Skeletal muscle tissue (tissue), 4 donors: Measurements from ENCODE around the gene CEMIP2. TPM values are rescaled to one million over a fixed set of nuclear protein-coding genes. Genes with fewer than 3 reads are reported as not detected.

Experiments used
- H3K27ac ChIP-seq: one replicate; pipeline ENCODE4 v1.7.0; 2013; ENCODE audit warnings: mild to moderate bottlenecking, low read depth, low read length, inconsistent platforms
- H3K27me3 ChIP-seq, 3 donors: one replicate each; pipeline ENCODE4 v1.7.0; 2013; ENCODE audit warnings: low read length in 3 of 3; ENCODE audit not compliant: control insufficient read depth in 3 of 3, insufficient read depth in 3 of 3
- H3K36me3 ChIP-seq, 3 donors: one replicate each; pipeline ENCODE4 v1.7.0; 2013; ENCODE audit warnings: low read length in 3 of 3; ENCODE audit not compliant: control insufficient read depth in 3 of 3, insufficient read depth in 3 of 3
- H3K4me1 ChIP-seq, 3 donors: one replicate each; pipeline ENCODE4 v1.7.0; 2013; ENCODE audit warnings: low read length in 3 of 3, mild to moderate bottlenecking in 3 of 3; ENCODE audit not compliant: control insufficient read depth in 3 of 3, insufficient read depth in 3 of 3
- H3K4me3 ChIP-seq, 3 donors: one replicate each; pipeline ENCODE4 v1.7.0; 2013; ENCODE audit warnings: low read length in 3 of 3
- H3K9ac ChIP-seq, 3 donors: one replicate each; pipeline ENCODE4 v1.7.0; 2013; ENCODE audit warnings: low read length in 3 of 3, mild to moderate bottlenecking in 3 of 3, moderate library complexity in 2 of 3, low read depth in 1 of 3
- H3K9me3 ChIP-seq, 3 donors: one replicate each; pipeline ENCODE4 v1.7.0; 2013; ENCODE audit warnings: low read length in 3 of 3; ENCODE audit not compliant: control insufficient read depth in 3 of 3
- total RNA-seq: library from RNA; depleted of rRNA; stranded (reverse); fragments of >200 nt; gene quantifications from one replicate; pipeline ENCODE4 v1.2.3, GENCODE V29; 2014
- donor health status: Osteomylitis.

The CEMIP2 gene
- total RNA-seq, 1 donor from 2014 or later: 39.7 TPM

DNA sequence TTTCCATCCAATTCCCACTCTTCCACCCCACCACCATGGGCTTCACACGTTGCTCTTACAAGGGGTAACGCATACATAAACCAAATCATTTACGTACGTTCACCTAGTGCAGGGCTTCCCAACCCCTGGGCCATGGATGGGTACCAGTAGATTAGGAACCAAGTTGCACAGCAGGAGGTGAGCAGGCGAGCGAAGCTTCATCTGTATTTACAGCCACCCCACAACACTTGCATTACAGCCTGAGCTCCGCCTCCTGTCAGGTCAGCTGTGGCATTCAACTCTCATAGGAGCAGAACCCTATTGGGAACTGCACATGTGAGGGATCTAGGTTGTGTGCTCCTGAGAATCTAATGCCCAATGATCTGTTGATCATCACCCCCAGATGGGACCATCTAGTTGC lies 82.3 kb downstream of the CEMIP2 start:
- Histone ChIP-seq H3K36me3 (peaks cover 3 to 19% (median 16%) of the 10 kb centered on the region in 3 donors), H3K27ac (no peak overlapping the region), H3K9me3 (no peaks in the 10 kb centered on the region), H3K4me1 (peaks cover 3 to 18% (median 3%) of the 10 kb centered on the region in 3 donors), H3K27me3 (no peaks in the 10 kb centered on the region), H3K4me3 (no peak overlapping the region), H3K9ac (no peak overlapping the region)

DNA sequence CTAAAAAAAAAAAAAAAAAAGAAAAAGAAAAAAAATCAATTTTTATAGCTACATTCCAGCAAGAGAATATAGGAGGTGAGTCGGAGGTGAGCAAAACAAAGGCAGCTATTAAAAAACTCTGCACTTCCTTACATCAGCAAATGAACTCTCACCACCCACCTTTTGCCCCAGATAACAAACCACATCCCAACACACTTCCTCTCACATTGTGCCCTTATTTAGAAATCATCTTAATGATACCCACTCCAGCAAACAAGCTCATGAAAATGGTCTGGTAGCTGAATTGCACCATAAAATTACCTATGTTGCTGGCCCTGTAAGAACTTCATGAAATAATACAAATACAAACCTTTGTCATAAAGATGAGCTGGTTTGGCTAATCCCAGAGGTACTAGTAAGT lies 82.9 kb downstream of the CEMIP2 start:
- H3K4me1 ChIP-seq: peaks cover 3 to 18% (median 3%) of the 10 kb centered on the region in 3 donors
- H3K36me3 ChIP-seq: peaks cover 3 to 18% (median 16%) of the 10 kb centered on the region in 3 donors
- H3K9ac ChIP-seq: no peak overlapping the region
- no peak overlapping the region for H3K4me3 ChIP-seq
- no peaks in the 10 kb centered on the region for H3K27me3 ChIP-seq
- no peaks in the 10 kb centered on the region for H3K9me3 ChIP-seq
- H3K27ac ChIP-seq: no peak overlapping the region

DNA sequence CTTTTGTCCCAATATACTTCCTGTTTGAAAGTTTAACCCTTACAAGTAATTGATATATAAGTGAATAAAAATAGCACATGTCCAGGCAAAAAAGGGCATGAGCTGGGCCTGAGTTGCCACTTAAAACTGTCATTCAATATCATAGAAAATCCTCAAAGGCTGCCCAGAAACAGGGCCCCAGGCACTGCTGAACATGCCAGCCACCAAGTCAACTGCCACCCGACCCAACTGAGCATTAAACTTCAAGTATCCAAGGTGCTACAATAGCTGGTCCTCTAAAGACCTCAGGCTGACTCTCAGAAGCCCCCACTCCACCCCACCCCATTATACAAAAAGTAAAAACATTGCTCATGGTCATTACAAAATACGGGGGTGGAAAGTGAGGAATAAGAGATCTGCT lies 83.7 kb downstream of the CEMIP2 start:
- Histone ChIP-seq H3K9me3 (no peaks in the 10 kb centered on the region), H3K4me1 (peaks cover 3 to 18% (median 3%) of the 10 kb centered on the region in 3 donors), H3K27me3 (no peaks in the 10 kb centered on the region), H3K4me3 (no peak overlapping the region), H3K36me3 (peaks cover 0 to 11% (median 9%) of the 10 kb centered on the region in 3 donors), H3K9ac (no peak overlapping the region), H3K27ac (no peak overlapping the region)

DNA sequence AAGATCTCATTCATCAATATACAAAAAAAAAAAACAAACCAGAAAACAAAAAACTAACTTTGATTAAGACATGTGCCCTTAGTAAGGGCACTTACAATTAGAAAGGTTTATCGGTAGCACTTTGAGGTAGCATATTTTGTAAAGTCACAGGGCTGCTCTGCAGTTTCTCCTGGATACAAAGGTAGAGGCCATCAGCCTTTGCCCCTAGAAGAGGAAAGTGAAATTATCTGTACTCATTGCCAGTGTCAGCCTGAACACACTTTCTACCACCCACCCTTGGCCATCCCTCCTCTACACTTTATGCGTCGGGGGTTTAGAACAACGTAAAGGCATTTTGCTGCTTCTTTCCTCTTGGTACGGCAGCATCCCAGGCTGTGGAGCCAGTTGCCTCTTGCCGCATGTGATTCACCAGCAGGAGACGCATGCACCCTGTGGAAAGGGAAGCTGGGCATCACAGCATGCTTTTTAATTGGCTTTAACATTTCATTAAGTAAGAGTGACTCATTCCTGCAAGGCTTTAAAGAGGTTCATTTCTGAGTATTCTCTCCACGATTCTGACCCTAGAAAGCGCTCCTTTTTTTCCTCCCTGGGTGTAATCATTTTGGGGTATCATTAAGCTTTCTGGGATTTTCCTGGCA lies 84.6 kb downstream of the CEMIP2 start:
- H3K27ac ChIP-seq: no peak overlapping the region
- peaks cover 3 to 18% (median 3%) of the 10 kb centered on the region in 3 donors for H3K4me1 ChIP-seq
- H3K9me3 ChIP-seq: no peaks in the 10 kb centered on the region
- H3K27me3 ChIP-seq: no peaks in the 10 kb centered on the region
- no peak overlapping the region for H3K9ac ChIP-seq
- H3K4me3 ChIP-seq: no peak overlapping the region
- peaks cover 0 to 8% (median 3%) of the 10 kb centered on the region in 3 donors for H3K36me3 ChIP-seq

DNA sequence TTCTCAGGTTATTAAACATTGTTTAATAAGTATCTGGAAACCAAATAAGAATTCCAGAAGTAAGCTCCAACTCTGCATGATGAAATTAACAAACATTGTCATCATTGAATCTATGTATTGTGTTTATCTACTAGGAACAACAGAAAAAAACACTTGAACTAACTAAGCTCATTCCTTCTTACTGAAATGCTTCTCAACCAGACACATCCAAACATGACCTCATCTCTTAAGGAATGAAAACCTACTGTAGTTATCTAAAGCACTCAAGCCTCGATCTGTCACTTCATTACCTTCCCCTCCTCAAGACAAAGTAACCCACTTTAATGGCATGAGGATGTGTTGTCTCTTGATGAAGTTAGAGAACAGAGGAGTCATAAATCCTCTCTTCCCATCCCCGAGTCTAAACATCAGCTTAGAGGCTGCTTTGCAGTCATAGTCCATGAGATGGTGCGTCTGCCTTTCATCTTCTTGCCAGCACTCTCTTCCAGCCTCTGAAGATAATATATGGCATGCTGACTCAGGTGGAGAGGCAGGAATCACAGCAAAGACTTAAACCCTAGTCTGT lies 86.5 kb downstream of the CEMIP2 start:
- H3K36me3 ChIP-seq: peaks cover 0 to 4% (median 2%) of the 10 kb centered on the region in 3 donors
- H3K4me1 ChIP-seq: peaks cover 3 to 21% (median 9%) of the 10 kb centered on the region in 3 donors
- peak overlapping the region; percentile 7 for H3K27ac ChIP-seq
- no peak overlapping the region for H3K9ac ChIP-seq
- H3K27me3 ChIP-seq: no peaks in the 10 kb centered on the region
- H3K4me3 ChIP-seq: no peak overlapping the region
- H3K9me3 ChIP-seq: no peaks in the 10 kb centered on the region

DNA sequence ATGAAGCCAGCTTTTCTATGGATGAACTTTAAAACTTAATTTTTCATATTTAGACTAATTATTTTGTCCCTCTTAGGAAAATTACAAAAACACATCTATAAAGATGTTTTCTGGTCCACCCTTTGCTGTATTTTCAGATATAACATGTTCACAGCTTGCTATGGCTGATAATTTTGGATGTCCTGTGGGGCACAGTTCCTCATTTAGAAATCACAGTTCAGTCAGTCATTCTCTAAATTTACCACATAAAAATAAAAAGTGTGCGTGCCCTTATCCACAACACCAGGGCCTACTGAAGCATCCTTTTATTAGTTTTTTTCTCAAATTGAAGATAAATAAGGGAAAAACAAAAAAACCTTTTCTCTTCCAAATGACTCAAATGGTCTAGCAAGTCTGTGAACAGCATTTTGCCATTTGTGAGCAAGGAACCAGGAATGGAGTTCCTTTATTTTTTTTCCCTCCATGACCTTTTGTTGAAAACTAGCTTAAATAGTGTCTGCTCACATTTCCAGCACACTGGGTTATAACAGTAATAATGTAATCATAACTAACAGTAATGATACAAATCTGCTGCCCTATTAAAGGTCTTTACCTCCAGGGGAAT lies 87.1 kb downstream of the CEMIP2 start:
- H3K27ac ChIP-seq: peak overlapping the region; percentile 7
- H3K27me3 ChIP-seq: no peaks in the 10 kb centered on the region
- H3K9me3 ChIP-seq: no peaks in the 10 kb centered on the region
- H3K36me3 ChIP-seq: peaks cover 0 to 4% (median 2%) of the 10 kb centered on the region in 3 donors
- peaks cover 3 to 21% (median 9%) of the 10 kb centered on the region in 3 donors for H3K4me1 ChIP-seq
- no peak overlapping the region for H3K4me3 ChIP-seq
- no peak overlapping the region for H3K9ac ChIP-seq

DNA sequence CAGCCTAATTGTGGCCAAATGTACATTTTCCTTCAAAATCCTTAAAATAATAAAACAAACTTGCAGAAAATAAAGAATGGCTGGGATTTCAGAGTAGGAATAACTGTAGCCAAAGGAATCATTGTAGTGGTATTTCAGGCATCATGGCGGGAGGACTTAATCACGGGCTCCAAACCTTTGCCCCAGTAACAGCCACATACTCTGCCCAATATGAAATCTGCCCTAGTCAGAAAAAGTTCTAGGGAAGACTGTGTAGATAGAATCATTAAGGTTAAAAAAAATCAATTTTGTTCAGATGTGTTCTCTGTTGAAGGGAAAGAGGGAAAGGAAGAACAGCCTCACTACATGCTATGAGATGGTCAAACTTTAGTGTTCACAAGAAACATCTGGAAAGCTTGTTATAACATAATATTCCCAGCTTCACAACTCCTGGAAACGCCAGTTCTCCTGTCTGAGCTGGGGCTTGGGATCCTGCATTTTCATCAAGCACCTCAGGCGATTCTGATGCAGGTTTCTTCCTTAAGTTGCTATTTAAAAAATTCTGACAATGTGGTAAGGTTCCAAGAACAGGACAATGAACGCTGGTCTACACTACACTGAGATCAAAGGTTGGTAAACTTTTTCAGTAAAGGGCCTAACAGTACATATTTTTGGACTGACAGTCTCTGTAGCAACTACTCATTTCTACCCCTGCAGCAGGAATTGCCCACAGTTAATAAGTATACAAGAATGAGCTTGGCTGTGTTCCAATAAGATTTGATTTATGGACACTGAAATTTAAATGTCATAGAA lies 87.9 kb downstream of the CEMIP2 start:
- Histone ChIP-seq H3K27ac (no peak overlapping the region), H3K9me3 (no peaks in the 10 kb centered on the region), H3K4me3 (no peak overlapping the region), H3K9ac (no peak overlapping the region), H3K4me1 (peaks cover 3 to 21% (median 9%) of the 10 kb centered on the region in 3 donors), H3K27me3 (no peaks in the 10 kb centered on the region), H3K36me3 (peaks cover 0 to 2% (median 0%) of the 10 kb centered on the region in 3 donors)

DNA sequence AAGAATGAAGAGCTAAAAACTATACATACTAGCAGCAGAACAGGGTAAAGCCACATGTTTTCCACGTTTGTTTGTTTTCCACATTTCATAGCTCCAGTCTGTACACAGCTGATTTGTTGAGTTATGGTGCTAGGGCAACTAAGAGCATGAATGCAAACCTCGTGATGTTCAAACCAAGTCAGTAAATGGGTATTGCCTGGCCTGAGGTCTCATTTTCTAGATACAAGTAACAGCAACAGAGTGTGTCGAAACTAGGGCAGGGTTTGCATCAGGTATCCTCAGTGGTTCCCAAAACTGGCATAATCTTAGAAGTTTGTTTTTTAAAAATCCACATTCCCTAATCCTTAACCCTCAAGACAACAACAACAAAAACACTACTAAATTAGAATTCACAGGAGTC lies 89.3 kb downstream of the CEMIP2 start:
- Histone ChIP-seq H3K4me1 (peaks cover 3 to 14% (median 9%) of the 10 kb centered on the region in 3 donors), H3K9ac (no peak overlapping the region), H3K27me3 (no peaks in the 10 kb centered on the region), H3K27ac (peak overlapping the region; percentile 67), H3K4me3 (no peak overlapping the region), H3K36me3 (peaks cover 0 to 2% (median 0%) of the 10 kb centered on the region in 3 donors), H3K9me3 (no peaks in the 10 kb centered on the region)

DNA sequence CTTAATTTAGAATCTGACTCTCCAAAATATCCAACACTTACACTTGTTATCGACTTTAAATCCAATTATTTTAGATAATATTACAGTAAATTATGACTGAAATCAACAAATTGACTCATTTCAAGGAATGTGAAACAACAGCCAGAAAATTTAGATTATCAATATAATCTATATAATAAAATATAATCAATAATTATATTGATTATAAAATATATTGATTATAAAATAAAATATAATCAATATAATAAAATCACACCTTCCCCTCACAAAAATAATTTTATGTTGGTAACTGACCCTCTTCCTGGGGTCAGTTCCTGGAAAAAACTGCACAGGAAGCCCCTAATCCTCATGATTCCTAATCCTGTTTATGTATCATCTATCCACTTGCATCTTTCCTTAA lies 91.1 kb downstream of the CEMIP2 start:
- peak overlapping the region; percentile 67 for H3K27ac ChIP-seq
- H3K36me3 ChIP-seq: no peaks in the 10 kb centered on the region
- H3K4me1 ChIP-seq: peaks cover 3 to 11% (median 9%) of the 10 kb centered on the region in 3 donors
- H3K9me3 ChIP-seq: no peaks in the 10 kb centered on the region
- H3K4me3 ChIP-seq: no peak overlapping the region
- no peaks in the 10 kb centered on the region for H3K27me3 ChIP-seq
- H3K9ac ChIP-seq: no peak overlapping the region
